T1000 (cell line): ENCODE data around the gene FAT4.

Experiments
- DNase-seq: peaks from one replicate; lab custom pipeline; 2025; ENCODE audit warnings: mixed read lengths; lab: John Stamatoyannopoulos, UW

The FAT4 gene

GRCh38 chr4:125317525-125317877 is 2.7 kb downstream of the FAT4 start:
- no peak for DNase-seq

DNA sequence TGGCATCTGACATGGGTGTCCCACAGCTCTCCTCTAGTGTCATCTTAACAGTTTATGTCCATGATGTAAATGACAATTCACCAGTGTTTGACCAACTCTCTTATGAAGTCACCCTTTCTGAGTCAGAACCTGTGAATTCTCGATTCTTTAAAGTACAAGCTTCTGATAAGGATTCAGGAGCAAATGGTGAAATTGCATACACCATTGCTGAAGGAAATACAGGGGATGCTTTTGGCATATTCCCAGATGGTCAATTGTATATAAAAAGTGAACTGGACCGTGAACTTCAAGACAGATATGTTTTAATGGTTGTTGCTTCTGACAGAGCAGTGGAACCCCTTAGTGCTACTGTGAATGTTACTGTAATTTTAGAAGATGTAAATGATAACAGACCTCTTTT is 4.6 kb downstream of the FAT4 start:
- DNase-seq: no peak

DNA sequence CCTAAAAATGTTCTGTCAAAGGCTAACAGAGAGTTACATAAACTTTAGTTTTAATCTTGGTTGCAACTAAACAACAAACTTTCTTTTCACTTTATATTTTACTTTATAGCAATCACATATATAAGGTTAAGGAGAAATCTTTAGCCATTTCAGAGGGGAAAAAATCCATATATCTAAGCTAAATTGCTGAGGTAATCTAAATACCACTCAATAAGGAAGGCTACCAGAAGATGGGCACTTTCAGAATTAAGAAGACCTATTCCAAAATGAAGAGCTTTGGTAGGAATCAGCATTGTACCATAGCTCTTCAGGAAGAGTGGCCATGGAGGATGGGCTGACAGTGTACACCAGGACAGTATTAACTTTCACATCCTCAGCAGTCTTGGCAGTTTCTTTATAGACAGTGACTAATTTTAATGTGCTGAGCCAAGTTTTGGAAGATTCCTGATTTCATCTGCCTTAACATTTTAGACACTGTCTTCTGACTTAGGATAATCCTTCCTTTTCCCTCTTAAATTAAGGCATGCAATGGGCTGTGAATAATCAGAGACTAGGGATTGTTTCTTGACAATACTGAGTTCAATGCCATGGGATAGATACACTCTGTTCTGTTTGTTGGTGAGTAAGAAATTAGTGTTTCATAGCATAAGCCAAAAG is 7.1 kb downstream of the FAT4 start:
- DNase-seq: no peak

GRCh38 chr4:125322366-125322730 is 7.6 kb downstream of the FAT4 start:
- DNase-seq: no peak

GRCh38 chr4:125323654-125324053 is 8.9 kb downstream of the FAT4 start:
- DNase-seq: no peak

DNA sequence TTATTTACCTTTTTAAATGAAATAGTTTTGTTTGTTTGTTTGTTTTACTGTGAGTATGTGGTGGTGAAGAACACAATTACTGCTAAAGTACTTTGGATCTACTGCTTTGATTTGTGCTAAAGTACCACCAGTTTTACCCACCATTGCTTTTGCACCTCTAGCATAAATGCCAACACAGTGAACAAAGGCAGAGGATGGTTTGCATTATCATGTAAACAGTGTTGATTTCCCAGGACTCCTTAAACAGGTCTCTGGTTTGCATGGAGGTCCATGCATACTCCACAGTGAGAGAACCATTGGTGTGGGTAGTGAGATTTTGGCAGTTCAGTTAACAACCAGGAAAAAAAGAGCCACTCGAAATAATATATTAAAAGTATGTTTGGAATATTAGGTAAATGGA is 11.0 kb downstream of the FAT4 start:
- DNase-seq: no peak

- DNase-seq: no peak
Observed at GRCh38 chr4:125331116-125331515, 16.4 kb downstream of the FAT4 start.

GRCh38 chr4:125334926-125335325 is 20.2 kb downstream of the FAT4 start:
- DNase-seq: no peak

DNA sequence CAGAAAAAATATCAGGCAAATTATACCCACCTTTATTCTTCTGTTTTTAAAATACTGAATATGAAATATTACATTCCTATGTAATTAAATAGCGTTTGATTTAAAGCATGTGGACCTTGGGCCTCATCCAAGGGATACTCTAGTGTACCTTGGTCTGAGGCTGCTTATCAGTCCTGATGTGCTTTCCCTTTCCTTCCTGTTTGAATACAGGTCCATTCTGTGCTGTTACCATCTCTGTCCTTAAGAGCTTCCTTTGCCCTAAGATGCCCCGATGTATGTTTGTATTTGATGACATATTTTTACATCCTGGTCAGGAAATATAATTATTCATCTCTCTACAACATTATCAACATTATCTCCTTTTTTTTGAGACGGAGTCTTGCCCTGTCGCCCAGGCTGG is 24.1 kb downstream of the FAT4 start:
- no peak for DNase-seq

DNA sequence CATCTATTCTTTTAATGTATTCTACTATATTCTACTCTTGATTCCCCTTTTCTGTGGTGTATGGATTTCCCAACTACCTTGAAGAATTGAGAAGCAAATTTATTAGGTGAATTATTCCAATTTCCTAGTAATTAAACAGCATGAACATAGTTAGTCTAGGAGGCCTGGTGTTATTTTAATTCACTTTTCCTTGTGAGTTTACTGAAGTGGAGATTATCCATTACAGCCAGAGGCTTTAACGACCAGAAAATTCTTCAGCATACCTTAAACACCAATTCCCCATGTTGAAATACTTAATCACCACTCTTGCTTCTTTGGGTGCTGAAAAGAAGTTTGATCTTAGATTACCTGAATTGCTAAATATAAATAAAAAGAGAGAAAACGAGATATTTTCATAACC is 29.4 kb downstream of the FAT4 start:
- no peak for DNase-seq

DNA sequence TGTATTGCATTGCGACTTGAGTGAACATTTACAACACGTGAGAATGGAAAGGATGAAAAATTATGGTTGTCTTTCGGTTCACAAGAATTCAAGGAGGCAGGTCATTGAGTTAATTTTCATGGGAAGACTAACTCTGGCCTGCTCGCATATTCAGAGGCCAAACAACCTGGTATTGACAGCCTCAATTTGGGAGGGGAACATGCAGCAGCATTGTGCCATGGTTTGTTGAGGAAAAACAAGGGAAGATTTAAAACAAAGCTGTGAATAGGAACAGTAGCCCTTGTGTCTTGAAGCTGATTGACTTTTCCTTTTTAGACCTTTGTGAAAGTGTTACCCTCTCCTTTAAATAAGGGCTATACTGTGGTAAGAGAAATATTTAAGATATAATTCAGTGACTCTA is 31.9 kb downstream of the FAT4 start:
- DNase-seq: no peak

DNA sequence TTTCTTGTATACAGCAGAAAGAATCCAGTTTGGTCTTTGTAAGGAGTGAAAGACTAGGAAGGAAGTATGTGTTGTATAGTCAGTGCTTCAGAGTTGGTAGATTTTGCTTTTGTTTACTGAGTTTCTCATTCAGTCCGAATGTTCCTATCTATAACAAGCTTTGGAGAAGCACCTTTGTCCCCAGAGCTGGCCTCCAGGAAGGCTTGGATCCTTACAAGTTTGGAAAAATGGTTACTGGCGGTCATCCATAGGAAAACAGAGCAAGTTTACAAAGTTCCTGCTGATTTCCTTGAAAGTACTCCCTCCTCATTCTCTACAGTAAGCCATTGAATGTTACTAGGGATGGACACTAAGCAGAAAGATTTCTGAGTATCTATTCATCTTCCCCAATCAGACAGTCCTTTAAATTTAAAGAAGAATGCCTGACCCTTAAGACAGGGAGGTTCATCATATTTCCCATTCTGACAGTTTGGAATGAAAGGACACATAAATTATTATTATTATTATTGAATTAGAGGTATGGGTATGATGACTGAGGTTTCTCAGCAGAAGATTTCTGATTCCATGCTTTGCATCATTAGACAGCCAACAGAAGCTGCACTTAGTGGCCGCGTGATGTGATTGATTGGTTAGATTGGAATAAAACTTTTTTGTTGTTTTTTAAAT is 35.8 kb downstream of the FAT4 start:
- DNase-seq: no peak

- no peak for DNase-seq
Observed at GRCh38 chr4:125352521-125352920, 37.8 kb downstream of the FAT4 start.

GRCh38 chr4:125353131-125353530 is 38.4 kb downstream of the FAT4 start:
- no peak for DNase-seq

DNA sequence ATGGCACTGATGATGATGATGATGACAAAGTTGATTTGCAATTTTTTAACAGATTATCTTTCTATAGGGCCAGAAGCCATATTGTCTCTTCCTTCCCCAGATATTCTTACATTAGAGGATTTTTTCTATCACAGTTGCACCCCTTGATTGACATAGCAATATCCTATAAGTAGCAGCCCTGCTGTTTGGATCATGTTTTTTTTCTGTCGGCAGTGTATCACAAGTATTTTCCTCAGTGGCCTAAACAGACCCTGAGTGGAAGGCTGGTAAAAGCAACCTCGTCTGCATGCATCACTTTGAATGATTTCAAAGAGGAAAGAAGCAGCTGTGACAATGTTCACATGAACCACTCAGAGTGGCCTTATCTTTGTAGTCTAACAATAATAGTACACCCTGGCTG is 41.0 kb downstream of the FAT4 start:
- DNase-seq: no peak

DNA sequence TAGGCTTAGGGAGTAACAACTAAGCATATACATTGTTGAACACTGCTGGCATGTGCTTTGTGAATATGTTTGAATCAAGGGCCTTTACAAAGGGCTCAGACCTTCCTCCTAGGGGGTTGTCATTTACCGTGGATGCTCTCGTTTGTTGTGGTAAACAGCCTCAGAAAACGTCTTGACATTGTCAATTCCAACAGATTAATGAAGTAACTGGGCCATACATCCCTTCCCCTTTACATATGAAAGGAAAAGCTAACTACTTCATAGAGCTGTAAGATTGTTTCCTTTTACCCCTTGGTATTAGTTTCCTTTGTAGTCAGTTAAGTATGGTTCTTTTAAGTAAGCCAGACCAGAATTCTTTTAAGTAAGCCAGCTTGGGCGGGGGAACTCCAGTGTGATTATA is 42.9 kb downstream of the FAT4 start:
- no peak for DNase-seq

DNA sequence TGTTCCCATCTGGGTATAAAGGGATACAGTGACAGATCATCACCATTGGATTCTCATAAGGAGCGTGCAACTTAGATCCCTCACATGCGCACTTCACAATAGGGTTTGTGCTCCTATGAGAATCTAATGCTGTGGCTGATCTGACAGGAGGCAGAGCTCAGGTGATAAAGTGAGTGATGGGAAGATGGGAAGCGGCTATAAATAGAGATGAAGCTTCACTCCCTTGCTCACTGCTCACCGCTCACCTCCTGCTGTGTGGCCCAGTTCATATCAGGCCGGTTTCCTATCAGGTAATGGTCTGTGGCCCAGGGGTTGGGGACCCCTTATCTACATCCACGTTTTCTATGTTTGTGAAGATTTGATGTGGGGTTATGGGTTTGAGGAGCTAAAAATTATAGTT is 43.7 kb downstream of the FAT4 start:
- no peak for DNase-seq

DNA sequence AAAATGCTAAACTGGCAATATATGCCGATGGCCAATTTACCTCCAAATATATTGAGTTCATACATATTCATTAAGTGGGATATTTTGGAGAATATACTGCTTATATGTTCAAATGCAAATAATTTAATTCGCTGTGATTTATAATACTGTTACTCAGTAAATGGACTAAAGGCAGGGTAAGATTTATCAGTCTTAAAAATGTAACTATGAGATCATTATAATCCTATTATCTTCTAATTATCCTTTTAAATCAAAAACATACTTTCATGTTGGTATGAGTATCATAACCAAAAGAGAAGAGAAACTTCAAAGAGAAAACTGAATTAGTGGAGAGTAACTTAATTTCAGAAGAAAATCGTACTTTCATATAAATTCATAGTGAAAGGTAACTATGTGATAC is 44.6 kb downstream of the FAT4 start:
- no peak for DNase-seq

DNA sequence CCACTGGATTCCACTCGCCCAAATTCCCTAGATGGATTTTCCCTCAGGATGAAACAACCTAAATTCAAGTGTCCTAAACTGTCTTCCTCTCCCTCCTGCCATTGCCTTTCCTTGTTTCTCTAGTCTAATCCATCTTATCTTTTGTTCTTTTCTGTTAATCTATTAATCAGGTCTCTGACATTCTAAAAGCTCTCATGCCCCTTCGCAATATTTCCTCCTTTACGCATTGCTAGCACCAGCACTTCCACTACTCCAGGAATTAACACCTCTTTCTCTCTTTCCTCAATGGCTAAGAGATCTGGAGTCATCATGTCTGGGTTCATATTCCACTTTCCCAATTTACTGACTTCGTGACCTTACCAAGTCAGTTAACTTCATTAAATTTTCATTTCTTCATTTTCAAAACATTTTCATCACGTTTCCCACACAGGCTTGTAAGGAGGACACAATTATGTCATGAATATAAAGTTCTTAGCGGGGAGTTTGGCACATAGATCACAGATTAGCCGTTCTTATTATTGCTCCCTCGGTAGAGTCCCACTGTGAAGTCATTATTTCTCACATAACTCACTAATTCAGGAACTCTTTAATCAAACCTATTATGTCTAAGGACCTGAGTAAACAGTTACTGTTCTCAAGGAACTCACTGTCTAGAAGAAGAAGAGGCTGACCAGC is 45.3 kb downstream of the FAT4 start:
- DNase-seq: no peak

- DNase-seq: no peak
Observed at GRCh38 chr4:125360727-125361126, 46.0 kb downstream of the FAT4 start.
